Measurements from ENCODE around the gene HOXD11. TPM values are rescaled to one million over a fixed set of nuclear protein-coding genes. Genes with fewer than 3 reads are reported as not detected.

The HOXD11 gene
- total and polyA plus RNA-seq, 2 of the 4 experiments (the other 2 are of a cell fraction): not detected

GRCh38 chr2:176109192-176109901, 2.3 kb downstream of the HOXD11 start:
- Histone ChIP-seq H3K9ac (ENCODE audit: low read depth, low read length) (no peak overlapping the region), H4K5ac (ENCODE audit: low read depth, low read length) (no peak overlapping the region), H4K8ac (ENCODE audit: low read depth in 2 of 2, low read length in 2 of 2) (no peak overlapping the region), H3K4me3 (ENCODE audit: insufficient read depth, low read depth, low read length) (no peak overlapping the region), H3K27me3 (ENCODE audit: control insufficient read depth, insufficient read depth, low read length) (peaks cover 92% of the 10 kb centered on the region), H4K20me1 (ENCODE audit: insufficient read depth, low read length) (no peaks in the 10 kb centered on the region), H3K56ac (ENCODE audit: extremely low read depth, insufficient read depth, low read length) (no peak overlapping the region), H2BK15ac (ENCODE audit: low read depth, low read length) (no peak overlapping the region), H3K4me2 (ENCODE audit: low read depth, low read length) (no peak overlapping the region; the same call in 1 of the 2 replicates), H3K14ac (replicated peaks; ENCODE audit: low read depth, low read length) (no peak overlapping the region), H3K36me3 (ENCODE audit: control insufficient read depth, insufficient read depth, low read length) (no peaks in the 10 kb centered on the region), H2BK120ac (ENCODE audit: low read depth, low read length) (no peak overlapping the region), H2BK20ac (ENCODE audit: low read depth, low read length) (no peak overlapping the region), H3K79me1 (ENCODE audit: low read depth in 1 of 2, low read length in 2 of 2) (no peaks in the 10 kb centered on the region), H4K91ac (ENCODE audit: insufficient read depth, low read depth, low read length) (no peak overlapping the region), H3K18ac (ENCODE audit: low read depth, low read length) (no peak overlapping the region), H2AK9ac (replicated peaks; ENCODE audit: low read depth, low read length, poor library complexity) (no peak overlapping the region), H3K27ac (ENCODE audit: insufficient read depth, low read length) (no peak overlapping the region), H3K4me1 (ENCODE audit: control insufficient read depth, insufficient read depth, low read length) (no peaks in the 10 kb centered on the region), H2AK5ac (ENCODE audit: low read depth, low read length) (no peak overlapping the region), H3K9me3 (ENCODE audit: control insufficient read depth, insufficient read depth, low read length) (peaks cover 5% of the 10 kb centered on the region), H2AFZ (replicated peaks; ENCODE audit: low read length, poor library complexity) (no peak overlapping the region), H2BK5ac (ENCODE audit: low read depth, low read length, poor library complexity, severe bottlenecking) (no peak overlapping the region), H3K23ac (ENCODE audit: low read depth, low read length) (no peak overlapping the region), H3K4ac (ENCODE audit: low read depth, low read length) (no peak overlapping the region), H3K9me1 (ENCODE audit: insufficient read depth, low read length) (no peaks in the 10 kb centered on the region)
- no peak for TF ChIP-seq NFE2L2 (IDR thresholded peaks at IDR 0.05; ENCODE audit: low read depth, low read length)
- no peak for TF ChIP-seq CEBPB (IDR thresholded peaks at IDR 0.05; ENCODE audit: low read depth, low read length)
- TF ChIP-seq, protein P1, sequence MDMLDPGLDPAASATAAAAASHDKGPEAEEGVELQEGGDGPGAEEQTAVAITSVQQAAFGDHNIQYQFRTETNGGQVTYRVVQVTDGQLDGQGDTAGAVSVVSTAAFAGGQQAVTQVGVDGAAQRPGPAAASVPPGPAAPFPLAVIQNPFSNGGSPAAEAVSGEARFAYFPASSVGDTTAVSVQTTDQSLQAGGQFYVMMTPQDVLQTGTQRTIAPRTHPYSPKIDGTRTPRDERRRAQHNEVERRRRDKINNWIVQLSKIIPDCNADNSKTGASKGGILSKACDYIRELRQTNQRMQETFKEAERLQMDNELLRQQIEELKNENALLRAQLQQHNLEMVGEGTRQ (IDR thresholded peaks at IDR 0.05; ENCODE audit: low read depth, low read length): no peak
- TF ChIP-seq MAZ (IDR thresholded peaks at IDR 0.05; ENCODE audit: borderline replicate concordance, low read depth, low read length): no peak
- no peak for TF ChIP-seq BHLHE40 (IDR thresholded peaks at IDR 0.05; ENCODE audit: low read depth, low read length)
- TF ChIP-seq, protein P2, sequence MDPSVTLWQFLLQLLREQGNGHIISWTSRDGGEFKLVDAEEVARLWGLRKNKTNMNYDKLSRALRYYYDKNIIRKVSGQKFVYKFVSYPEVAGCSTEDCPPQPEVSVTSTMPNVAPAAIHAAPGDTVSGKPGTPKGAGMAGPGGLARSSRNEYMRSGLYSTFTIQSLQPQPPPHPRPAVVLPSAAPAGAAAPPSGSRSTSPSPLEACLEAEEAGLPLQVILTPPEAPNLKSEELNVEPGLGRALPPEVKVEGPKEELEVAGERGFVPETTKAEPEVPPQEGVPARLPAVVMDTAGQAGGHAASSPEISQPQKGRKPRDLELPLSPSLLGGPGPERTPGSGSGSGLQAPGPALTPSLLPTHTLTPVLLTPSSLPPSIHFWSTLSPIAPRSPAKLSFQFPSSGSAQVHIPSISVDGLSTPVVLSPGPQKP (IDR thresholded peaks at IDR 0.05; ENCODE audit: borderline replicate concordance, low read depth, low read length): no peak
- no peak for TF ChIP-seq POLR2A (IDR thresholded peaks at IDR 0.05; ENCODE audit: low read depth, low read length)
- TF ChIP-seq RAD21 (IDR thresholded peaks at IDR 0.05; ENCODE audit: low read length): no peak
- TF ChIP-seq SMC3 (IDR thresholded peaks at IDR 0.05; ENCODE audit: low read depth, low read length): no peak
- in situ Hi-C loops (cut with MboI; ENCODE audit: low sequenced_read_pairs): no loop called here
- no TSS peak for BruUV-seq (replicated peaks)
- intact Hi-C loops (cut with micrococcal nuclease): no loop called here
- no CpG with 5 or more reads among the region's 26 CpGs for WGBS, 2 experiments (ENCODE audit: extremely low coverage in 2 of 2, insufficient read length in 1 of 2)
- no peak for DNase-seq
- dilution Hi-C loops (cut with HindIII; ENCODE audit: low sequenced_read_pairs, unreplicated experiment): no loop called here
- POLR2A ChIA-PET (ENCODE audit: unreplicated experiment): no interaction called here
- CTCF ChIA-PET: interaction anchor here (0.9 kb wide), 1 partner anchor 18 kb away, joined by 4 read pairs; no protein-coding TSS in a partner anchor
- ATAC-seq (ENCODE audit: low read depth): no peak
